Stimulated activated CD8-positive, alpha-beta memory T cell treated with anti-CD3 and anti-CD28 coated beads, Interleukin-7, amount 100 ng/mL, for 48 hours (primary cell): Measurements from ENCODE around the gene C5orf22.
"Not testable (repeated sequence)": the region's sequence is repeated elsewhere in the genome, so short reads cannot be mapped to it uniquely, and the experiment has no call there.

Source experiments
- DNase-seq, 2 donors: peaks; one replicate each; pipeline ENCODE4 v3.0.0-alpha.2; 2020; ENCODE audit warnings: low read depth in 1 of 2; ENCODE audit errors: extremely low read depth in 1 of 2

The C5orf22 gene

DNA sequence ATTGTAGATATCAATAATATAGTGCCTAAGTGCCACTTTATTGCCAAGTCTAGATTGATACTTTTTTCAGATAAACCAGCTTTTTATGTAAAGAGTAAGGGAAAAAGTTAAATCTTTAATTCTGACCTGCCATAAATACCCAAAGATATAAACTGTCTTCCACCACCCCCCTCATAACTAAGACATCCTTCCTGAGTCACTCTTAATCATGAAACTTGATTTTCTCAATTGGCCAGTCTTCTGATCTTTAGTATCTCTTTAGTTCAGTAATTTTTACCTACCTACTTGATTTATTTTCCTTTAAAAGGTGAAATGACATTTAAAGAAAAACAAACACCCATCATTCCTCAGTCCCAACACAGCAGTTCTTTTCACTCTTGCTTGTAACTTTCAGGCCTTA lies 21.8 kb downstream of the C5orf22 start:
- DNase-seq: no peak

DNA sequence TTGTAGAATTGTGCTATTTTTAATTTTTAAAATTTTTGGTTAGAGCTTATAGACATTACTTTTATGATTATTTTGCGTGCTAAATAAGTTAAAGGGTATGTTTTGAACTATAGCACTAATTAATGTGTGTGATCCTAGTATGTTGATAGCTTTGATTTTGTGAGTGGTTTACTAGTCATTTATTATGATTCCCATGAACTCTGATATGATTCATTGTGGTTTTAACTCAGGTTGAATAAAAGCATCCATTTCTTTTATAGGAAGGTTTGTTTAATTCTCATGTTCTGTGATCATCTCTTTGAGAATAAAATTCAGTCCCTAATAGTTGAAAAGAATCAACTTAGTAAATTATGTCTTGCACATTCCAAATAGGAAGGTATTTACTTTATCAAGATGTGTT lies 22.5 kb downstream of the C5orf22 start:
- DNase-seq: no peak

GRCh38 chr5:31556461-31556860 lies 24.4 kb downstream of the C5orf22 start:
- no peak for DNase-seq

GRCh38 chr5:31559942-31560341 lies 27.8 kb downstream of the C5orf22 start:
- no peak for DNase-seq

- no peak for DNase-seq
Observed at GRCh38 chr5:31561946-31562345, 29.8 kb downstream of the C5orf22 start.

- no peak for DNase-seq
Observed at GRCh38 chr5:31563216-31563615, 31.1 kb downstream of the C5orf22 start.

- DNase-seq: not testable (repeated sequence)
Observed at GRCh38 chr5:31566362-31566761, 34.3 kb downstream of the C5orf22 start.

DNA sequence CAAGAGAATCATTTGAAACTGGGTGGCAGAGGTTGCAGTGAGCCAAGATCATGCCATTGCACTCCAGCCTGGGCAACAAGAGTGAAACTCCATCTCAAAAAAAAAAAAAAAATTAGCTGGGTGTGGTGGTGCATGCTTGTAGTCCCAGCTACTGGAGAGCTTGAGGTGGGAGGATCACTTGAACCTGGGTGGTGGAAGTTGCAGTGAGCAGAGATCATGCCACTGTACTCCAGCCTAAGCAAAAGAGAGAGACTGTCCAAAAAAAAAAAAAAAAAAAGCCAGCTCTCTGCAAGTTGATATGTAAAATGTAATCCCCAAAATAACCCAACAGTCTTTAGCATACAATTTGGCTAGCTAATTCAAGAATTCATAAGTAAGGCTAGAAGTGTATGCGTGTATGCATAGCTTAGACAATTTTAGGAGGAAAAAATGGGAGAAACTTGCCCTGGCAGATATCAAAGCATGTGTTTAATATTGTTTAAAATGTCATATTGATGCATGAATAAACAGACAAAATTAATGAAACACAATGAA lies 36.3 kb downstream of the C5orf22 start:
- no peak for DNase-seq

GRCh38 chr5:31569068-31569467 lies 37.0 kb downstream of the C5orf22 start:
- no peak for DNase-seq

- DNase-seq: no peak
Observed at GRCh38 chr5:31573494-31574142, 41.5 kb downstream of the C5orf22 start.

GRCh38 chr5:31574772-31575171 lies 42.7 kb downstream of the C5orf22 start:
- no peak for DNase-seq

- no peak for DNase-seq
Observed at GRCh38 chr5:31577438-31577837, 45.3 kb downstream of the C5orf22 start.

DNA sequence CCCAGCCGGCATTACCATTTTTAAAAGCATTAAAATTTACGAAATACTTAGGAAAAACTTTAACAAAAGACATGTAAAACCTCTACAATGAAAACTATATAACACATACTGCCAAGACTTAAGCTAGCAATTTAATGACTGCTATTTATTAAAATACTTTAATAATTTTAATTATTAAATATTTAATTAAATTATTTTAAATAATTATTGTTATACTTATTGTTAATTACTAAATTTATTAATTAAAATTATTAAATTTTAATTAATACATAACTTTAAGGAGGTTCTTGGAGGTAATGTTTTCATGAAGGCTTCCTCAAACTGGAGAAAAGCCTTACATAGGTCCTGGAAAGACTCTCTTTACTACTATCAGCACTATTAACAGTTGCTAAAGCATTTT lies 47.5 kb downstream of the C5orf22 start:
- DNase-seq: no peak

- DNase-seq: no peak
Observed at GRCh38 chr5:31581498-31582099, 49.5 kb downstream of the C5orf22 start.

DNA sequence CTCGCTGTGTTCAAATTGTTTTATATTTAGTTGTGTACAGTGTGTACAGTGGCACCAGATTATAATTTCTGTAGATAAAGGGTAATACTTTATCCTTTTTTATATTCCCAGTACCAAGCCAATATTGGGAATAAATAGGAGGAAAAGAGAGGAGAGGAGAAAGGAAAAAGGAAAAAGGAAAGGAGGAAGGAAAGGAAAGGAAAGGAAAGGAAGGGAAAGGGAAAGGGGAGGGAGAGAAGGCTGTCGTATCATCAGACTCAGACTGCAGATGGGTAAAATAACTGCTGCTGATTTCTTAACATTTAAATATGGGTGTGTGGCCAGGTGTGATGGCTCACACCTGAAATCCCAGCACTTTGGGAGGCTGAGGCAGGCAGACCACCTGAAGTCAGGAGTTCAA lies 51.0 kb downstream of the C5orf22 start:
- DNase-seq: no peak

- DNase-seq: no peak
Observed at GRCh38 chr5:31585166-31585894, 53.2 kb downstream of the C5orf22 start.

- DNase-seq: no peak
Observed at GRCh38 chr5:31585895-31586270, 53.8 kb downstream of the C5orf22 start.

DNA sequence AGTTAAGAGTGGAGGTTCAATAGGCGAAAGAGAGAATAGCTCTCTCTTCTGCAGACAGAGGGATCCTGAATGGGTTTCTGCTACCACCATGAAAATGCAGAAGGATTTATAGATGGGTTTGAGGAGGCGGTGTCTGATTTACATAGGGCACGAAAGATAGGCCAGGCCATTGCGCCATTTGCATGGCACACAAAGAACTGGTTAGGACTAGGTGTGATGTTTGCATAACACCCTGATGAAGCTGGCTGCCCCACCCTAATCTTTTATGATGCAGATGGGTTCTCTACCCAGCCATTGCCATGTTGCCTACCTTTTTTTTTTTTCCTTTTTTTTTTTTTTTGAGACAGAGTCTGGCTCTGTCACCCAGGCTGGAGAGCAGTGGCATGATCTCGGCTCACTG lies 55.4 kb downstream of the C5orf22 start:
- no peak for DNase-seq

GRCh38 chr5:31593665-31594064 lies 61.6 kb downstream of the C5orf22 start:
- DNase-seq: no peak

GRCh38 chr5:31596354-31596753 lies 64.3 kb downstream of the C5orf22 start:
- no peak for DNase-seq

GRCh38 chr5:31598640-31599611 lies 66.8 kb downstream of the C5orf22 start:
- DNase-seq: no peak
